Measurements from ENCODE around the gene GRB2.

GRB2 gene

DNA sequence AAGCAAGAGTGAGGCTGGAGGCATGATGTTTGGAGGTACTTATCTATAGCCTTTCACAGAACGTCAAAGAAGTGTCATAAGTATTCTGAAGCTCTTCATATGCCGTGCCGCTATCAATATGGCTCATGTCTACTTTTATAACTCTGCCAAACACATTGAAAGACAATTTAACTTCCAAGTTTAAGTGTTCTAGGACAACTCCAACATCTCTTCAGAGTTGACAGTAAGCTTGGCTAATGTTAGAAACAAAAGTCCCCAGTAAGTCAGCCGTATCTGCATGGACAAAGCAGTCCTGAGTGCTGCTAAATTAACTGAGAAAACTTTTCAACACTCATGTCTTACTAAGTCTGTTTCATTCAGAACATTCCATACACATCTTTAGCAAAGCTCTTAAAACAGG is 32.2 kb downstream of the GRB2 start:
- TF ChIP-seq GABPA (IDR thresholded peaks at IDR 0.05; ENCODE audit: low read depth) (no peak), SPI1 (IDR thresholded peaks at IDR 0.05; ENCODE audit: borderline replicate concordance, low read depth) (no peak), POLR2AphosphoS5 (IDR thresholded peaks at IDR 0.05; ENCODE audit: low read depth) (no peak)
- TF ChIP-seq, protein P1, sequence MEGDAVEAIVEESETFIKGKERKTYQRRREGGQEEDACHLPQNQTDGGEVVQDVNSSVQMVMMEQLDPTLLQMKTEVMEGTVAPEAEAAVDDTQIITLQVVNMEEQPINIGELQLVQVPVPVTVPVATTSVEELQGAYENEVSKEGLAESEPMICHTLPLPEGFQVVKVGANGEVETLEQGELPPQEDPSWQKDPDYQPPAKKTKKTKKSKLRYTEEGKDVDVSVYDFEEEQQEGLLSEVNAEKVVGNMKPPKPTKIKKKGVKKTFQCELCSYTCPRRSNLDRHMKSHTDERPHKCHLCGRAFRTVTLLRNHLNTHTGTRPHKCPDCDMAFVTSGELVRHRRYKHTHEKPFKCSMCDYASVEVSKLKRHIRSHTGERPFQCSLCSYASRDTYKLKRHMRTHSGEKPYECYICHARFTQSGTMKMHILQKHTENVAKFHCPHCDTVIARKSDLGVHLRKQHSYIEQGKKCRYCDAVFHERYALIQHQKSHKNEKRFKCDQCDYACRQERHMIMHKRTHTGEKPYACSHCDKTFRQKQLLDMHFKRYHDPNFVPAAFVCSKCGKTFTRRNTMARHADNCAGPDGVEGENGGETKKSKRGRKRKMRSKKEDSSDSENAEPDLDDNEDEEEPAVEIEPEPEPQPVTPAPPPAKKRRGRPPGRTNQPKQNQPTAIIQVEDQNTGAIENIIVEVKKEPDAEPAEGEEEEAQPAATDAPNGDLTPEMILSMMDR (IDR thresholded peaks at IDR 0.05; ENCODE audit: insufficient read depth, low read length) = no peak
- TF ChIP-seq, protein P2, sequence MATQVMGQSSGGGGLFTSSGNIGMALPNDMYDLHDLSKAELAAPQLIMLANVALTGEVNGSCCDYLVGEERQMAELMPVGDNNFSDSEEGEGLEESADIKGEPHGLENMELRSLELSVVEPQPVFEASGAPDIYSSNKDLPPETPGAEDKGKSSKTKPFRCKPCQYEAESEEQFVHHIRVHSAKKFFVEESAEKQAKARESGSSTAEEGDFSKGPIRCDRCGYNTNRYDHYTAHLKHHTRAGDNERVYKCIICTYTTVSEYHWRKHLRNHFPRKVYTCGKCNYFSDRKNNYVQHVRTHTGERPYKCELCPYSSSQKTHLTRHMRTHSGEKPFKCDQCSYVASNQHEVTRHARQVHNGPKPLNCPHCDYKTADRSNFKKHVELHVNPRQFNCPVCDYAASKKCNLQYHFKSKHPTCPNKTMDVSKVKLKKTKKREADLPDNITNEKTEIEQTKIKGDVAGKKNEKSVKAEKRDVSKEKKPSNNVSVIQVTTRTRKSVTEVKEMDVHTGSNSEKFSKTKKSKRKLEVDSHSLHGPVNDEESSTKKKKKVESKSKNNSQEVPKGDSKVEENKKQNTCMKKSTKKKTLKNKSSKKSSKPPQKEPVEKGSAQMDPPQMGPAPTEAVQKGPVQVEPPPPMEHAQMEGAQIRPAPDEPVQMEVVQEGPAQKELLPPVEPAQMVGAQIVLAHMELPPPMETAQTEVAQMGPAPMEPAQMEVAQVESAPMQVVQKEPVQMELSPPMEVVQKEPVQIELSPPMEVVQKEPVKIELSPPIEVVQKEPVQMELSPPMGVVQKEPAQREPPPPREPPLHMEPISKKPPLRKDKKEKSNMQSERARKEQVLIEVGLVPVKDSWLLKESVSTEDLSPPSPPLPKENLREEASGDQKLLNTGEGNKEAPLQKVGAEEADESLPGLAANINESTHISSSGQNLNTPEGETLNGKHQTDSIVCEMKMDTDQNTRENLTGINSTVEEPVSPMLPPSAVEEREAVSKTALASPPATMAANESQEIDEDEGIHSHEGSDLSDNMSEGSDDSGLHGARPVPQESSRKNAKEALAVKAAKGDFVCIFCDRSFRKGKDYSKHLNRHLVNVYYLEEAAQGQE (IDR thresholded peaks at IDR 0.05; ENCODE audit: insufficient replicate concordance, low read depth) = no peak
- no peak overlapping the region for H3K27ac ChIP-seq (replicated peaks)
- H3K4me3 ChIP-seq (replicated peaks; ENCODE audit: insufficient read depth, low read length) = no peak overlapping the region
- no peak for DNase-seq (ENCODE audit: low read depth in 1 of 2, low spot score in 1 of 2)
- H3K27me3 ChIP-seq (ENCODE audit: insufficient read depth, poor library complexity, severe bottlenecking) = no peaks in the 10 kb centered on the region

DNA sequence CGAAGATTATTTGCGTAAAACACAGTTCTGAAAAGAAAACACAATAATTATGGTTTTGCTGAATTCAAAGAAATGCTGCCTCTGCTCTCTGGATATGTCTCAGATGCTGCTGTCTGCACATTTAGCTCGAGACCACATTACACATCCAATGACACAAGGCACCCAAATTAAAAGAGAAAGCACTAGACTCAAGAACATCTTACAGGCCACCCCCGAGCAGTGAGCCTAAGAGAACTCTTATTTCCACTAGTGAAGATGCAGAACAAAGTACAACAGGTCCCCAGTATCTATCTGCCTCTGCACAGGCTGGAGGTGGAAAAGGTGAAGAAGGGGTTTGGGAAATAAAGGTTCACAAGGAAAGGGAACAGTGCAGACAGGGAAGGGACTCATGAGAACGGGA is 33.5 kb downstream of the GRB2 start:
- DNase-seq (ENCODE audit: low read depth in 1 of 2, low spot score in 1 of 2) = no peak
- Histone ChIP-seq H3K27ac (replicated peaks) (peak overlapping the region; percentile 41), H3K4me3 (replicated peaks; ENCODE audit: insufficient read depth, low read length) (no peak overlapping the region), H3K27me3 (ENCODE audit: insufficient read depth, poor library complexity, severe bottlenecking) (no peaks in the 10 kb centered on the region)
- TF ChIP-seq, protein P1 (IDR thresholded peaks at IDR 0.05; ENCODE audit: insufficient read depth, low read length) = no peak
- TF ChIP-seq GABPA (IDR thresholded peaks at IDR 0.05; ENCODE audit: low read depth) (no peak), SPI1 (IDR thresholded peaks at IDR 0.05; ENCODE audit: borderline replicate concordance, low read depth) (no peak), POLR2AphosphoS5 (IDR thresholded peaks at IDR 0.05; ENCODE audit: low read depth) (no peak)
- TF ChIP-seq, protein P2 (IDR thresholded peaks at IDR 0.05; ENCODE audit: insufficient replicate concordance, low read depth) = no peak

DNA sequence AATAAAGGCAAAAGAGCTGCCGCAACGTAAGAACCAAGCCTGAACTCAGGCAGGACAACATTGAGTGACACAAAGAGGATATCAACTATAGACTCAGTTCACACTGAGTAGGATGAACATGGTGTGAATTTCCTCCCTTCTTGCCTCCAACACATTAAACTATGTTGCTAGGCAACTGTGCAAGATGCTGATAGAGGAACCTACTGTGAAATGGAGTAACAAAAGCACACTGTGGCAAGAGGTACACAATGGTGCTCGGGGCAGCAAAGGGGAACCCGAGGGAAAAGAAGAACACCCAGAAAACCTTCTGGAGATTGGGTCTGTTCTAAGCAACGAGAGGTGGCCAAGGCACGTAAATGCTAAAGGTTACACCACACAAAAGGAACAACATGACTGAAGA is 34.1 kb downstream of the GRB2 start:
- TF ChIP-seq POLR2AphosphoS5 (IDR thresholded peaks at IDR 0.05; ENCODE audit: low read depth) = no peak
- TF ChIP-seq, protein P1 (IDR thresholded peaks at IDR 0.05; ENCODE audit: insufficient read depth, low read length) = no peak
- TF ChIP-seq, protein P2 (IDR thresholded peaks at IDR 0.05; ENCODE audit: insufficient replicate concordance, low read depth) = no peak
- TF ChIP-seq SPI1 (IDR thresholded peaks at IDR 0.05; ENCODE audit: borderline replicate concordance, low read depth) = no peak
- TF ChIP-seq GABPA (IDR thresholded peaks at IDR 0.05; ENCODE audit: low read depth) = no peak
- Histone ChIP-seq H3K4me3 (replicated peaks; ENCODE audit: insufficient read depth, low read length) (no peak overlapping the region), H3K27me3 (ENCODE audit: insufficient read depth, poor library complexity, severe bottlenecking) (no peaks in the 10 kb centered on the region), H3K27ac (replicated peaks) (peak overlapping the region; percentile 41)
- DNase-seq (ENCODE audit: low read depth in 1 of 2, low spot score in 1 of 2) = peak; percentile 70 to 86
